NCI-H1105 (cell line): ENCODE measurements around the gene TRIM67.
"Not testable (repeated sequence)": the region's sequence is repeated elsewhere in the genome, so short reads cannot be mapped to it uniquely, and the experiment has no call there.

Experiments
- DNase-seq: peaks from one replicate; lab custom pipeline; 2025; lab: John Stamatoyannopoulos, UW

The TRIM67 gene

DNA sequence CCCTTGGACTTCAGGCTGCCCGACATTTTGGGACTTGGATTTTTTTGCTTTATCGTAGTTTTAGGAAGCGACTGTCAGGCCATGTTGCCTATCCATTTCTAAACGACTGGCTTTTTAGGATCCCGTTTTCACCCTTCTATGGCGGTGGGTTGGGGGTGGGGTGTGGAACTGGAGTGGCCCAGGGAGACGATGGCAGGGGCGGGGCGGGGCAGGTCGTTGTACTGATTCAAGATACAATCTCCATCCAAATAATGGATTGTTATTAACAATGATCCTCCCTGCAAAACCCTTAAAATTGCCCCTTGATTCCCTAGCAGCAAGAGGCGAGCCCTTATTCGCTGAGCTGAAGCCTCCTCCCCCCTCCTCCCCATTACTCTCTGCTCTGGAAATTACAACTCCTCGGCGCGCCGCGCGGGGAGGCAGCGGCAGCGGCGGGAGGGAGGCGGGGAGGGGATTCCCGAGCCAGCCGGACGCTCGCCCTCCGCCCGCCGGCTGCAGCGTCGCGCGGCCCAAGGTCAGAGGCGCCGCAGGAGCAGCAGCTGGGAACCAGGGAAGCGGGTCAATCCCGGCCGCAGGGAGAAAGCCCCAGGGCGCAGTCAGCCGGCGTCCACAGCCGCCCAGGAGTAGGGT lies at the start of gene TRIM67:
Gene TRIM67 (plus strand): TSS at position 392 of the 630 bp plus-strand sequence. CDS start 912 bp downstream, outside the sequence.
- peak; percentile 39 for DNase-seq

DNA sequence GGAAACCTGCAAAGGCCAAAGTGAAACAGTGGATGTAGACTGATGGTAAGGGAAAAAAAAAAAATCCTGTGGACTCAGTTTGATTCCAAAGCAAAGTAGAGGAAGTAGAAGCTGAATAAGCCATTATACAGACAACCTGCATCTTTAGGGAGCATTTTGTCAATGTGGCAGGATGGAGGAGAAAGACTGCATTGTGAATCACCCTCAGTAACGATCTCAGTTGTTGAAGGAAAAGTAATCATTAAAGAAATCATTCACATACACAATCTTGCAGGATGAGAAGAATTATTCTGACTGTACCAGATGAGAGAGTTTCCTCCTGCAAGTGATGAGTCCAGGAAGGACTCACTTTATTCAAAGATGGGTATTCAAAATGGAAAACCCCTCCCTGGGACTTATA lies 45.1 kb upstream of the TRIM67 start:
- no peak for DNase-seq

DNA sequence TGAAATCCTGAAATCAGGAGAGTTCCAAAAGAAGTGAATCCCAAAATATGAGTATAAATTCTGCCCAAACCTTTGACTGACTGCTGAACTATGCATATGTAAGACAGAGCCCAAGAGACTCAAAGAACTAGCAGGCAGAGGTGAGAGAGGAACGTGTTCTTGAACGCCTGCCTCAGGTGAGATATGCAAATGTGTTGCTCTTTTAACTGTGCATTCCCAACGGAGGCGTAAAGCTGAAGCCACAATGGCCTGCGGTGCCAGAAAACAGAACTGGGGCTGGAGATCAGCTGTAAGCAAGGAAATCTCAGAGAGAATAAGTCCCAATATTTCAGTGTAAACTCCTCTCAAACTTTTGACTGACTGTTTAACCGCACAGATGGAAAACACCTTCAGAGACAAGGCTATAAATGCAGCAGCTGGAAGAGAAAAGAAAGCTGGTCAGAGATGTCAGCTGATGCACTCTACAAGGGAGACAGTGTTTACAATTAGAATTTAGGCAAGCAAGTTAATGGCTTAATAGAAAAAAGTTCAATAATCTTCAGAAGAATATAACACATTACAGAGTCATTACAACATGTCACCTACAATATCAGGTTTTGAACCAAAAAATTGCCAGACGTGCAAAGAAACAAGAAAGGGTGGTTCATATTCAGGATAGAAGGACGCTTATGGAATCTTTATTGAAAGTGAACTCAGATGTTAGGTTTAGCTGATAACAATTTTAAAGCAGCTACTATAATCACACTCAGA lies 43.0 kb upstream of the TRIM67 start:
- no peak for DNase-seq

DNA sequence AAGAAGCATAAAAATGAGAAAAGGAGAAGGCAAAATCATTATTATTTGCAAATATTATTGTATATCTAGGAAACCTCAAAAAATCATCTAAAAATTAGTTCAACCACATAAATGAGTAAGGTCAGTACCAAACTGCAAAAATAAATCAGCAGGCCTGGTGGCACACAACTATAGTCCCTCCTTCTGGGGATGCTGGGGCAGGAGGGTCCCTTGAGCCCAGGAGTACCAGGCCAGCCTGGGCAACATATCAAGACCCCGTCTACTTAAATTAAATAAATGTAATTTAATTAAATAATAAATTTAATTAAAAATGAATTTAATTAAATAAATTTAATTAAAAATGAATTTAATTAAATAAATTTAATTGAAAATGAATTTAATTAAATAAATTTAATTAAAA lies 40.3 kb upstream of the TRIM67 start:
- no peak for DNase-seq

GRCh38 chr1:231122143-231122542 lies 39.7 kb upstream of the TRIM67 start:
- no peak for DNase-seq

DNA sequence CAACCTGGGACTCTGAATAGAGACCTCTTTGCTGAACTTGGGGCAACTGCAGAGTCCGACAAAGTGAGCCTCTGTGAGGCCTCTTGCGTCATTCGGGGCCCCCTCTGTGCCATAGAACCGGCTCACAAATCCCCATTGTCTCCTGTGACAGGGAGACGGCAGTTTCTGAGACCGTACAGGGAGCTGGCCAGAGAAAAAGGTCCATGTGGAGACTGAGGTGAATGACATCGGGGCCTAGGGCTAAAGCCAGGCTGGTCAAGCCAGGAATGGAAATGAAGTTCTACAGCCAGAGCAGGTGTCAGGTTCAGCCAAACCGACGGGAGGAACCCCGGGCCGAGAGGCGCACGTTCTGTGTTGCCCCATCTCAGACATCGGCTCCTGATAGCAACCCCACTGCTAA lies 37.1 kb upstream of the TRIM67 start:
- DNase-seq = no peak

GRCh38 chr1:231125972-231126580 lies 35.8 kb upstream of the TRIM67 start:
- no peak for DNase-seq

- DNase-seq = not testable (repeated sequence)
These were observed 34.8 kb upstream of the TRIM67 start for GRCh38 chr1:231127106-231127505.

DNA sequence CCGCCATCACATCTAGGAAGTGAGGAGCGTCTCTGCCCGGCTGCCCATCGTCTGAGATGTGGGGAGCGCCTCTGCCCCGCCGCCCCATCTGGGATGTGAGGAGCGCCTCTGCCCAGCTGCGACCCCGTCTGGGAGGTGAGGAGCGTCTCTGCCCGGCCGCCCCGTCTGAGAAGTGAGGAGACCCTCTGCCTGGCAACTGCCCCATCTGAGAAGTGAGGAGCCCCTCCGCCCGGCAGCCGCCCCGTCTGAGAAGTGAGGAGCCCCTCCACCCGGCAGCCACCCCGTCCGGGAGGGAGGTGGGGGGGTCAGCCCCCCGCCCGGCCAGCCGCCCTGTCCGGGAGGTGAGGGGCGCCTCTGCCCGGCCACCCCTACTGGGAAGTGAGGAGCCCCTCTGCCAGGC lies 33.4 kb upstream of the TRIM67 start:
- not testable (repeated sequence) for DNase-seq

DNA sequence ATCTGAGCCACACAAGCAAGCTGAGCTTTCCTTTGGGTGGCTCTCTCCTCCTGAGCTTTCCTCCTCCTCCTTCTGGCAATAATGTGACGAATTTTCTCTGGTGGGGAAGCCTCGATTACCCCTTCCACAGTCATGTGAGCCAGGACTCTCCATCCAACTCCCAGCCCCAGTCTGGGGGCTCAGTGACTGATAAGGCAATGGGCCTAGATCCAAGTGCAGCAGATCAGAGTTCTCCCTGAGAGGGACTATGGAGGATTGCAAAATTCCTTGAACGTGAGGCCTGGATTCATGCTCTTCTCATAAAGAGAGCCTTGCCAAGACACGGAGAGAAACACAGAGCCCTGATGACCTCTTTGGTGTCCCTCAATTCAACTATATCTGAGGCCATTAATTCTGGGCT lies 31.3 kb upstream of the TRIM67 start:
- DNase-seq = no peak

- DNase-seq = not testable (repeated sequence)
These were observed 29.3 kb upstream of the TRIM67 start for GRCh38 chr1:231132591-231132990.

DNA sequence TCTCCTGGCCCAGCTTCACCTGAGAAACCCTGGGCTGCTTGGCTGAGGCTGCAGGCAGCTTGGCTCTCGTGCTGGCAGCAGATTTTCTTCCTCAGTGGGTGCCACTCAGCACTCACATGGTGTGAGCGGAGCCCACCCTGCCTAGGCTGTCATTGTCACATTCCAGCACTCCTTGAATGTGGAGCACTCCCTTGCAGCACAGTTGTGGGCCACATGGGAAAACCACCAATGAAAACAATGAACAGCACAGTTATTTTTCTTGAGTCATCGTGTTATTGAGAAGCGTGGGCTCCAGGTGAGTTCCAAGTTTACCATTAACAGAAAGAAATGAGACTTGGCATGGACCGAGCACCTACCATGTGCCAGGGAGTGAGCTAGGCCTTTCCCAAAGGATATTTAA lies 27.2 kb upstream of the TRIM67 start:
- no peak for DNase-seq

DNA sequence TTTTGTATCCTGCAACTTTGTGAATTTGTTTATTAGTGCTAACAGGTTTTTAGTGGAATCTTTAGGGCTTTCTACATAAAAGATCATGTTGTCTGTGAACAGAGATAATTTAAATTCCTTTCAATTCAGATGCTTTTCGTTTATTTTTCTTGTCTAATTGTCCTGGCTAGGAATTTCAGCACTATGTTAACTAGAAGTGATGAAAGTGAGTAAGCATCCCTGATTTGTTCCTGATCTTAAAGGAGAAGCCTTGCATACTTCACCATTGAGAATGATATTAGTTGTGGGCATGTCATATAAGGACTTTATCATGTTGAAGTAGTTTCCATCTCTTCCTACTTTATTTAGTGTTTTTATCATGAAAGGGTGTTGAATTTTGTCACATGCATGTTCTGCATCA lies 23.6 kb upstream of the TRIM67 start:
- DNase-seq = no peak

DNA sequence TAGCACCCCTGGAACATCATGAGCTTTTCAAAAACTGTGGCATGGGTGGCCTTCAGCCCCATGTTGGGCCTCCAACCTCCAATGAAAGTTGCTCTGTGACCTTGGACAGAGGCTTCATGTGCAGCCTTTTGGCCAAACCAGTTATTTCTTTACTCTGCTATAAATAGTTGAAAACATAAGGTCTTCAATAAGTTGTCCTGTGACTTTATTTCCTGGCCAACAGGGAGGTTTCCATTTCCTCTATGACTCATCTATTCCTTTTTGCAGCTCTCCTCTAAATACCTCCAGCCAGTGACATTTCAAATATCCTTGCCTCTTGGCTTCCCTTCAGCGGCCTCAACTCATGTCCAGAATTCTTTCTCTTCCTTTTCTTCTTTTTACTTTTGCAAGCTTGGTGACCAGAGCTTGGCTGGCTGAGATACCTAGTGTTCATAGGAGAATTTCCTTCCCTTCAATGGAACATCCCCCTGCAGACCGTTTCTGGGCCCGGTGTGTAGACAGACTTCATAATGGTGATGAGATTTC lies 22.7 kb upstream of the TRIM67 start:
- DNase-seq = no peak

DNA sequence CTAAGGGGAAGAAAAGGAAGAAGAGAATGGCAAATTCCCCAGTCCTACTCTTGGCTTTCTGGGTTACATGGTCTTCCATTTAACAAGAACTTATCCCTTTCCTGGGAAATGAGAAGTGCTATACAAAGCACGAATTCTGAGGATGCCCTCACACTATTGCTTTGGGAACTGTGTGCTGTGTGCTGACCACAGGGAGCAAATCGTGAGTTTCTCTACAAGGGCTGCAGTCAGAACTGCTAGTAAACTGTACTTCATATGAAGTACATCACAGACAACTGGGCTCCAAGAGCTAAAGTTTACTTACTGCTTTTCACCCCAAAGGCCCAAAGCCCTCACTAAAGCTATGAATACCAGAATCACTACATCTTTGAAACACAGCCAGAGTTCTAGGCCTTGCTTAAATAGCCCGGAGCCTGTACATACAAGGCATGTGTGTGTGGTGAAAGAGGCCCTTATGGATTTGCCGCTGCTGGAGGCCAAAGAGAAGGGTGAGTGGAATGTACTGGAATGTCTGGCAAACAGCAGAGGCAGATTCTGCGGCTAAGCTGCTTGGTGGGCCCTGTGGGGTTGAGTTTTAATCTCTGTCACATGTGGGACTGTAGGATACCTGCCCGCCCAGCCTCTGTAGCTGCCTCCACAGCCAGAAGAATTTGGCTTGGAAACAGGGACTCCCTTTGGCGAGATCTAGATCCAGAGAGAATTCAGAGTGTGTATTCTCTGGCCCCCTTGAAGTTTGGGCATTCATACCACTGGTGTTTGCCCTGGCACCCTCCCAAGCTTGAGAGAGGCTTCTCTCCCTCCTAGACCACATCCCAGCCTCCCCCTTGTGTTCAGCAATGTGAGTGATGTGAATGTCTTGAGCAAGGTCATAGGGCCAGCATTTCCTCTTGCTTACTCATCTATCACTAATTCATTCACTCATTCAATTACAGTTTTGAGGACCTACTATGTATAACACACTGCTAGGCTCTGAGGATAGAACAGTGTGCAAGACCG lies 21.9 kb upstream of the TRIM67 start:
- DNase-seq = no peak

GRCh38 chr1:231144416-231145193 lies 17.3 kb upstream of the TRIM67 start:
- no peak for DNase-seq

GRCh38 chr1:231147896-231148295 lies 14.0 kb upstream of the TRIM67 start:
- no peak for DNase-seq

GRCh38 chr1:231151811-231152210 lies 10.0 kb upstream of the TRIM67 start:
- DNase-seq = no peak

DNA sequence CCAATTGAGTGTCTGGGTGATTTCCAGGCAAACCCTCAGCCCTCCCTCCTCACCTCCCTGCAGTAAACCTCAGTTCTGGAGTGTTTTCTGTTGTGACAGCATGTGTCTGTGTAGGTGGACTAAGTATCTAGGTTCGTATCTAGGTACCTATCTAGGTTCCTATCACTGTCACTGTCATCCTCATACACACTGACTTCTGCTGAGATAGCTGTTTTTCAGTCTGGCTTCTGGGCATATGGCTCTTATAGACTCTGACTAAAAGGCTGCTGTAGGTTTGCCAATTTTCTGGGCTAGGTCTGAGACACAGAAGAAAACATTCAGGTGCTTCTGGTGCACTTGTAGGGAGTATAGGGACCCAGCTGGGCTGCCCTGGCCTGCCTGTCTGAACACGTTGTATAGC lies 8.1 kb upstream of the TRIM67 start:
- no peak for DNase-seq

DNA sequence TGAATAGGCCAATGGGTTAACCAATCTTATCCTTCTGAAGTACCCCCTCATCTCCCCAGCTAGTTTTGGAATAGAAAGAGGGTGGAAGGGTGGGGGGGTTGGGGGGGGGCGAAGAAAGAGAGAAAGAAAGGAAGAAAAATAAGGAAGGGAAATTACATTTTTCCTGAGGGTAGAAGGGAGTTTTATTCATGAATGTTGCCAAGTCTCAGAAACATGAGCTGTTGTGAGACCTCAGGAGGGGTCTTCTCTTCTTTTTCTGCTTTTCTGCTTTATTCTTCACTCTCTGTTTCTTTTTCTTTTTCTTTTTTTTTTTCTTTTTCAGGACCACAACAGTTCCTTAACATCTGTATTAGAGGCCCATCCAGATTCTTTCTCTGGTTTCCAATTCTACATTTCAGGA lies 6.0 kb upstream of the TRIM67 start:
- DNase-seq = no peak

DNA sequence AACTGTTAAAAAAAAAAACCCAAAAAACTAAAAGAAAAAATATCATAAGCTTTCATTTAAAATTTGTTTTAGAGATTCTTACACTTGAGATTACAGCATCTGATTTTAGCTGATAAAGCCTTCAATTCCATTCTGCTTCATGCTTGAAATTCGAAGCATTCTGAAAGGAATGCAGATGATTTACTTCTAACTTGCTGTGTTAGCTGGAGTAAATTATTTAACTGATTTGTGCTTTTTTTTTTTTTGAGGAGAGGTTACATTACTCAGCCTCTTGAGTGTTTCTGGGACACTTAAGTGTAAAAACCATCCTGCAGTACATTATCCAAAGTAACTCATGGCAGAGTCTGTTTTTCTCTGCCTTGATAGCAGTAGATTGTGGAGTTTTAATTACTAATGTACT lies 4.5 kb upstream of the TRIM67 start:
- no peak for DNase-seq
